Measurements from ENCODE around the gene FAXDC2. TPM values are rescaled to one million over a fixed set of nuclear protein-coding genes. Genes with fewer than 3 reads are reported as not detected.
A peak's percentile ranks its signal among the peaks of the same experiment; 100 is the strongest.

FAXDC2 gene
- total and polyA plus RNA-seq, 2 of the 13 experiments (the other 11 are each of a cell fraction or from before 2014, with no cell fraction given) = 4.7 to 58.8 TPM

- no peak for TF ChIP-seq RNF219 (CRISPR knock-in tag; IDR thresholded peaks at IDR 0.05)
- no peak for TF ChIP-seq CC2D1A (CRISPR knock-in tag; IDR thresholded peaks at IDR 0.05)
- TF ChIP-seq LBX2 (CRISPR knock-in tag; IDR thresholded peaks at IDR 0.05; ENCODE audit: borderline replicate concordance) = no peak
- no peak for TF ChIP-seq ZFP62 (CRISPR knock-in tag; IDR thresholded peaks at IDR 0.05)
- no peak for TF ChIP-seq MTA3 (CRISPR knock-in tag; IDR thresholded peaks at IDR 0.05)
- no peak for TF ChIP-seq U2AF2 (IDR thresholded peaks at IDR 0.05; ENCODE audit: low read depth, low read length)
- TF ChIP-seq REL (CRISPR knock-in tag; conservative IDR thresholded peaks at IDR 0.05) = no peak
- TF ChIP-seq ZNF547 (CRISPR knock-in tag; IDR thresholded peaks at IDR 0.05) = no peak
- TF ChIP-seq ZNF691 (CRISPR knock-in tag; IDR thresholded peaks at IDR 0.05; ENCODE audit: borderline replicate concordance, low read depth) = 0 out of 2 replicates have a peak, but pooled peaks have one; percentile 28
- TF ChIP-seq ZSCAN31 (CRISPR knock-in tag; IDR thresholded peaks at IDR 0.05; ENCODE audit: low read depth) = no peak
- no peak for TF ChIP-seq SPEN (CRISPR knock-in tag; IDR thresholded peaks at IDR 0.05; ENCODE audit: low read depth)
- TF ChIP-seq ZNF260 (CRISPR knock-in tag; IDR thresholded peaks at IDR 0.05; ENCODE audit: borderline replicate concordance, low read depth) = no peak
- no peak for TF ChIP-seq KDM5A (IDR thresholded peaks at IDR 0.05; ENCODE audit: borderline replicate concordance, low read length)
- no peak for TF ChIP-seq MIER3 (CRISPR knock-in tag; IDR thresholded peaks at IDR 0.05; ENCODE audit: borderline replicate concordance)
- TF ChIP-seq CAMTA2 (CRISPR knock-in tag; IDR thresholded peaks at IDR 0.05; ENCODE audit: borderline replicate concordance) = no peak
- no peak for TF ChIP-seq ZNF318 (CRISPR knock-in tag; IDR thresholded peaks at IDR 0.05)
- peak; percentile 87 for TF ChIP-seq DRAP1 (CRISPR knock-in tag; IDR thresholded peaks at IDR 0.05)
Observed at GRCh38 chr5:154850255-154851062, at the start of gene FAXDC2 (continued).

Data from HepG2 (cell line).